ENCODE data around the gene COG4.
"Not testable (repeated sequence)": the region's sequence is repeated elsewhere in the genome, so short reads cannot be mapped to it uniquely, and the experiment has no call there.

Gene COG4

DNA sequence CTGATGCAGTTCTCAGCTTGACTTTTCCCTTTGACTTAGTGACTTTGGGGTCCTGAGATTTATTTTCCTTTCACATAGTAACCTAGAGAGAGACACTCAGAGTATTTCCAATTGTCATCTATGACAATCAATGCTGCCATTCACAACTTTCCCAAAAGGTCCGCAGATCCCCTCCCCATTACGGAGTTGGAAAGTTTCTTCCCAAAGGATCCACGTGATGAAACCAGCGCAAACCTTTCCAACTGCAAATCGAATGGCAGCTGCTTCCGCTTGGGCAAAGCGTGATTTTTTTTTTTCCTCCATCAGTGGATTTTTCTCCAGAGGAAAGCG lies 69.5 kb downstream of the COG4 start:
- no peak for DNase-seq

DNA sequence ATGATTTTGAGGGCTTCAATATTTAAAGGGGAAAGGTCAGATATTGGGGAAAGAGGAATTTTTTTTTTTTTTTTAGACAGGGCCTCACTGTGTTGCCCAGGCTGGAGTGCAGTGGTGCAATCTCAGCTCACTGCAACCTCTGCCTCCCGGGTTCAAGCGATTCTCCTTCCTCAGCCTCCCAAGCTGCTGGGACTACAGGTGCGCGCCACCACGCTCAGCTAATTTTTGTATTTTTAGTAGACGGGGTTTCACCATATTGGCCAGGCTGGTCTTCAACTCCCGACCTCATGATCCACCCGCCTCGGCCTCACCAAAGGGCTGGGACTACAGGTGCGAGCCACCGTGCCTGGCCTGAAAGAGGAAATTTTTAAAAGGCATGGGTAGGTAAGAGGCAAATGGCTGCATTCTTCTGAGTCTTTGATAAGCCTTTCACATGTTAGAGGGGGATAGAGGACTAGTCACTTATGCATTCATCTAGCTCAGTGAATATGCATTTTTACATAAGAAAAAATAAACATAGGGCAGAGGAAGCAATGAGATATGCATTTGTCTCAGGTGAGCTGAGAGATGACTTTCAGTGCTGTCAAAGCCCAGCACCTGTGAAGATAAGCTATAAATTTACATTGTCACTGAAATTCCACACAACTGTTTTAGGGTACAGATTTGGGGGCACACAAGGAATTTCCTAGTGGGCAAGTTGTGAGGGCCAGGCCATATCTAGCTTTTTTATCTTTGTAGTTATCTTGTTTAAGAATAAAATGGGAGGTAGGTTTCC lies 70.0 kb downstream of the COG4 start:
- DNase-seq = no peak

- DNase-seq = not testable (repeated sequence)
These were observed 72.4 kb downstream of the COG4 start for GRCh38 chr16:70451004-70451340.

- DNase-seq = not testable (repeated sequence)
These were observed 73.0 kb downstream of the COG4 start for GRCh38 chr16:70450142-70451003.

- no peak for DNase-seq
These were observed 75.3 kb downstream of the COG4 start for GRCh38 chr16:70448075-70448474.

GRCh38 chr16:70444249-70445063 lies 78.9 kb downstream of the COG4 start:
- no peak for DNase-seq

DNA sequence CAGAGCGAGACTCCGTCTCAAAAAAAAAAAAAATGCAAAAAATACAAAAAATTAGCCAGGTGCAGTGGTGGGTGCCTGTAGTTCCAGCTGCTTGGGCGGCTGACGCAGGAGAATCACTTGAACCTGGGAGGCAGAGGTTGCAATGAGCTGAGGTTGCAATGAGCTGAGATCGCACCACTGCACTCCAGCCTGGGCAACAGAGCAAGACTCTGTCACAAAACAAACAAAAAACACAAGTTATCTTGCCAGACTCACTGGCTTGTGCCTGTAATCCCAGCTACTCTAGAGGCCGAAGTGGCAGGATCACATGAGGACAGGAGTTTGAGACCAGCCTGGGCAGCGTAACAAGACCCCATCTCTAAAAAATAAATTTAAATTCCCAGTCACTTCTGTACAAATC lies 81.0 kb downstream of the COG4 start:
- DNase-seq = no peak

DNA sequence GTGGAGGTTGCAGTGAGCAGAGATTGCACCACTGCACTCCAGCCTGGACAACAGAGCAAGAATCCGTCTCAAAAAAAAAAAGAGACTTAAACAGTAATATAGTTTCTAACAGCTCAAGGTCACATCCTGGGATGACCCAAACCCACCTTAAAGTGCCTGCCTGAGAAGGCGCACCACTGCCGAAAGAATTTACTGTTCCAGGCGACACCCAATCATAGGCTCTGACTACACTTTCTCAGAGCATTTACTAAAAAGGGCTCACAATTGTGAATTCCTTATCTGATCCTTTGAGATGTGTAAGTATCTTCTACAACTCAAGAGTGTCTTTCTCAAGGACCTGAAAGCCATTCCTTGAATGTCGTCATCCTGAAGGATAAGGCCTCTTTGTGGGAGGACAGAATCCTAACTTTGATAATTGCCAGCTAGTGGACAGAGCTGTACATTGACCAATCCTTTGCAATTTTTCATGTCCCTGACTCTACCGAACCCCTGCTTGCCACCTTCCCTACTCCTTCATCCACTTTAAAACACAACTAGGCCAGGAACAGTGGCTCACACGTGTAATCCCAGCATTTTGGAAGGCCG lies 81.9 kb downstream of the COG4 start:
- no peak for DNase-seq

DNA sequence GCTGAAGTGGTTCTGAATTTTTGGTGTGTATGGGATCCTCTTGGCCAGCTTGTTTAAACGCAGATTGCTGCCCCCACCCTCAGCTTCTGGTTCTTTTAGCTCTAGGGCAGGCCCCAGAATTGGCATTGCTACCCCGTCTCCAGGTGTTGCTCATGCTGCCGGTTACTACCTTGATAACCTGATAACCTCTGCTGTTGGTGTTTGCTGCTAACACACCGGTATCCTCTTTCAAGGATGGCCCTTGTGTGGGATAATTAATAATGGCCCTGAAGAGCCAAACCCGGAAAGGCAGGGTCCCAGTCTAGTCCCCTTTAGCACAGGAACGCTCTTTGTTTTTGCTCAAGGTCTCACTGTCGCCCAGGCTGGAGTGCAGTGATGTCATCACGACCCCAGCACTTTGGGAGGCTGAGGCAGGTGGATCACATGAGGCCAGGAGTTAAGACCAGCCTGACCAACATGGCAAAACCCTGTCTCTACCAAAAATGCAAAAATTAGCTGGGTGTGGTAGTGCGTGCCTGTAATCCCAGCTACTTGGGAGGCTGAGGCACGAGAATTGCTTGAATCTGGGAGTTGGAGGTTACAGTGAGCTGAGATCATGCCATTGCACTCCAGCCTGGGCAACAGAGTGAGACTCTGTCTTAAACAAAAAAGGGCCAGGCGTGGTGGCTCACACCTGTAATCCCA lies 83.2 kb downstream of the COG4 start:
- DNase-seq = no peak

- no peak for DNase-seq
These were observed 84.1 kb downstream of the COG4 start, which contains the start of gene ST3GAL2 for GRCh38 chr16:70438969-70439862. ST3GAL2 (minus strand) TSS chr16:70439100; CDS start chr16:70398530, 40,570 bp downstream.

DNA sequence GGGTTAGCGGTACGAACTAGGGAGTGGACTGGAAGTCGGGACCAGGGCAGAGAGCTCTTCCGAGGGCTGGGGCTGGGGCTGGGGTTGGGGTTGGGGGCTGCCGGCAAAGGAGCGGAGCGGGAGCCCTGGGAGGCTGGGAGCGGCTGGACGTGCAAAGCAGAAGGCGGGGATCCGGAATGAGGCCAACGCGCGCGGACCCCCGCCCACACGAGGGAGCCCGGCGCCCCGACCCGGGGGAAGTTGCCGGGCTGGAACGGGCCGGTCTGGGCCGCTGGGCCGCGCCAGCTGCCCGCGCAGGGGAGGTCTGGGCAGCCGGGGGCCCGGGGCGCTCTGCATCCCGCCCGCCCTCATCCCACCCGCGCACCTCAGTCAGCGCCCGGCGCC lies 84.8 kb downstream of the COG4 start:
- DNase-seq = no peak

DNA sequence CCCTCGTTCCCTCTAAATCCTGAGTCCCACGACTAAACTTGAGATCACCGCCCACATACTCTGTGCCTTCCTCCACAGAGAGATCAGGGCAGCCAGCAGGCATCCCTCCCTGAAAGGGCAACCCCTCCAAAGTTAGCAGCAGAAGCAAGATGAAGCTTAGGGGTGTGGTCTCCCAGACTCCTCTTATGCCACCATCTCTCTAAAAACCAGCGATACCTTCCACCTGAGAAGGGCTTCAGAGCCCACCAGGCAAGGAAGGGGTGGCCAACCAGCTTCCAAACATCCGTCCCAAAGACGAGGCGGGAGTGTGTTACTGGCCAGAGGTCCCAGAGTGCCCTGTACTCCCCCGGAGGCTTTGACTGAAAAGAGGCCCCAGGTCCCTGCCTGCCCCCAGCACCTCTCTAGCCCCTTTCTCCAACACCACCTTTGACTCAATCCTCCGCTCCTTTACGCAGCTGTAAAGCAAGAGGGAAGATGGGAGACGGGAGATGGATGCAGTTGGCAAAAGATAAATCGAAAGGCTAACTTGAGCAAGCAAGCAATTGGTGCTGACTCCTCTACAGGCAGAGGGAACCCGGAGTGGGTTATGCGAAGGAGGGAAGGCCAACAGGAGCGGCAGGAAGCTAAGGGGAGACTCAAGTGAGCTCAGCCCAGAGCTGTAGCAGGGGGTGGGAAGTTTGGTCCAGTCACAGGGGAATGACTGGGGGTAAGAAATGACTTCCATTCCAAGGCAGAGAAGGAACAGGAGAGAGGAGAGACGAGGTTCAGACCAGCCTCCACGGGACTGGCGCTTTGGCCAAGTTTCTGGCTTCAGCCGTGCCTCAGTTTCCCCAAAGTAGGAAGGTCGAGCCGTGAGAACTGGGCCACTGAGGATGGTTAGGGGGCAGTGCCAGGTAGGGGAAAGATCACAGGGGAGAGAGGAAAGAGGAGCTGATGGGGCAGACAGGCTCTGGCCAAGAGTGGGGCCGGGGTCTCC lies 85.5 kb downstream of the COG4 start:
- no peak for DNase-seq

DNA sequence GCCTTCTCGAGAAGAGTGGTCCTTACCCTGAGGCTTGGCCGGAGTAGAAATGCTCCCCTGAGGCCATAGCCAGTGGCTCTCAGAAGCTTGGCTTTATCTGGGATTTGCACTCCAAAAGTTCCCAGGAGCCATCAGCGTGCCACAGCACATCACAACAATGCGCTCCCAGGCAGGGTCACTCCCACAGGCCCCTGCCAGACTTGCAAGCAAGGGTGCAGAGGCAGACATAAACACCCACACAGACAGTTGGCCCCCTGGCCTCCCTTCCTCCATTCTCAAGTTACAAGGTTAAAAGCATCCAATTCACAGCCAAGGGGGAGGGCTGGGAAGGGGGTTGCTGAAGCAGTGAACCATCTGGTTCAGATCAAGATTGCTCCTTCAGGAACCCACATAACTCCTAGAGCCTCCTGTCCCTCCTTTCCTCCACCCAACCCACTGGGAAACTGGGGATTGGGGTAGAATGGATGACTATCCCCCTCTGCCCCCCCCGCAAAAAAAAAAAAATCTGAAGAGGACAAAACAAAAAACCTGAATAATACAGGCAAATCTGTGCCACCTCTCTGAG lies 86.3 kb downstream of the COG4 start:
- DNase-seq = no peak

DNA sequence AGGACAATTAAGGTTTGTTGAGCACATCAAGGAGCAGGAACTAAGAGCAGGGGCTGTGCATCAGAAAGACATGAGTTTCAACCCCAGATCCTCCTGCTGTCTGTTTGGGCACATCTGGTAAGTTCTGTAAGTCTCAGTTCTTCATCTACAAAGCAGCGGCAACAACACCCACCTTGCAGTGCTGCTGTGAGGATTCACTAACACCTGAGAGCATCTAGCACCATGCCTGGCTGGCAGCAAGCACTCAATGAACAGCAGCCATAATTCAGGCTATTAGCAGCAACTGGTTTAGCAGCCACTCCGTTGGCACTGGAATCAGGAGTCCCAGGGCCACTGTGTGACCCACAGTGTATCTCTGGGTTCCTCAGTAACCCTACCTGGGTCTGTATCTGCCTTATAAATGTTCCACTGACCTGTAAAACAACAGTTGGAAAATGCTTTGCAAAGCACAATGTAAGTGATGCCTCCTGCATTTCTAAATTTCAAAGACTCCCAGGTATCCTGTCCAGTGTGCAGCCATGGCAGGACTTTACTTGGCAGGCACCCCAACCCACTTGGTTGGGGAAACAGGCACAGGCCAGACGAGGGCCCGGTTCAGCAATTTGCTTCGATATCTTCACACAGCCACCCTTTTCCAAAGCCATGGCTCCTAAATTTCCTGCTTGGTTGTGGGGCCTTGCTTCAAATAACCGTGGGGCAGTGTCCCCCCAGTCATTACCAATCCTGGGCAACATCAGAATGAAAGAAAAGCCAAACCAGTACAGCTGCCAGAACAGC lies 88.7 kb downstream of the COG4 start:
- no peak for DNase-seq

DNA sequence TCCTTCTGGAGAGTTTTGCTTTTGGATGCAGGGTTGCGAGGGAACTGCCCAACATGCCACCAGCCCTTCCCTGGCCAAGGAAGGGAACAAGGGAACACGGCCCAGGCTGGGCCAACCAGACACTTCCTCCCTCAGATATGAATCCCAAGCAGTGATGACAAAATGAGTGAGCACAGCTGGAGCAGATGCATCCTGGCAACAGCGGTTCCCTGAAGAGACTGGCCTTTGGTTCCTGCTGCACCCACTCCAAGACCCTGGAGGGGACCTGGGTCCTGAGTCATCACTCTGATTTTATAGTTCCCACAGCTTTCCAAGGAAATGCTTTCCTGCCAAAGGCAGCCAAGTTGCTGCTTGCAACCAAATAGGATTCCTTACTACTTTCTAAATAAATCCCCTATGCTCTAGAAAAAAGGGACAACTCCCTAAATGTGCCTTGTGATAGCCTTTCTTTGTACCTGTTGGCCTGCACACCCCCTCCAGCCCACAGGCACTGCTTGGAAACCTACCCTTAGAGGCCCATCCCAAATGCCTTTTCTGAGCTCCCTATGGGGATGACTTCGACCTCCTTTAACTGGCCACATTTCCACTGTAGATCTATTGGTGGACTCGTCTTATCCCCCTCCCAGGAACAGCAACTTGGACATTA lies 89.8 kb downstream of the COG4 start:
- no peak for DNase-seq

- DNase-seq = no peak
These were observed 90.5 kb downstream of the COG4 start for GRCh38 chr16:70432723-70433457.

GRCh38 chr16:70432356-70432722 lies 91.0 kb downstream of the COG4 start:
- no peak for DNase-seq
